PFSK-1 (cell line): ENCODE results near the gene CDCP1.

Source experiments
- FOXP2 ChIP-seq: optimal IDR thresholded peaks from 2 replicates; pipeline ENCODE3; 2011; ENCODE audit warnings: borderline replicate concordance, control low read depth, inconsistent platforms; ENCODE audit not compliant: insufficient read depth; ENCODE audit errors: extremely low read length, extremely low read depth
- POLR2AphosphoS5 ChIP-seq: IDR thresholded peaks from 2 replicates; pipeline ENCODE4 v1.6.1; 2012; ENCODE audit warnings: low read depth, mild to moderate bottlenecking, control low read depth, low read length, moderate library complexity
- REST ChIP-seq, 2 experiments: IDR thresholded peaks; 2 replicates each; pipeline versions ENCODE4 v1.6.1 to v1.8.0; 2011 to 2012; ENCODE audit warnings: low read depth in 2 of 2, low read length in 2 of 2, control low read depth in 1 of 2, inconsistent platforms in 1 of 2, mild to moderate bottlenecking in 1 of 2, moderate library complexity in 1 of 2; ENCODE audit not compliant: insufficient read depth in 1 of 2
- SIN3A ChIP-seq: IDR thresholded peaks from 2 replicates; pipeline ENCODE4 v1.6.1; 2012; ENCODE audit warnings: mild to moderate bottlenecking, low read length, moderate library complexity, borderline replicate concordance; ENCODE audit not compliant: insufficient read depth
- TAF1 ChIP-seq: IDR thresholded peaks from 2 replicates; pipeline ENCODE4 v1.6.1; 2012; ENCODE audit warnings: low read length, control low read depth, borderline replicate concordance; ENCODE audit not compliant: insufficient read depth

CDCP1 gene

GRCh38 chr3:45118615-45119071 lies 27.5 kb downstream of the CDCP1 start:
- TF ChIP-seq REST (IDR thresholded peaks at IDR 0.05; ENCODE audit: insufficient read depth in 1 of 2, low read depth in 2 of 2, low read length in 2 of 2) (no peak), SIN3A (no peak), POLR2AphosphoS5 (no peak), FOXP2 (no peak), TAF1 (no peak)

- TF ChIP-seq TAF1 (no peak), SIN3A (no peak), REST (IDR thresholded peaks at IDR 0.05; ENCODE audit: insufficient read depth in 1 of 2, low read depth in 2 of 2, low read length in 2 of 2) (no peak), FOXP2 (no peak), POLR2AphosphoS5 (no peak)
Measured at GRCh38 chr3:45116350-45116749, 29.8 kb downstream of the CDCP1 start.

GRCh38 chr3:45113625-45114050 lies 32.5 kb downstream of the CDCP1 start:
- TF ChIP-seq REST (IDR thresholded peaks at IDR 0.05; ENCODE audit: insufficient read depth in 1 of 2, low read depth in 2 of 2, low read length in 2 of 2) (no peak), POLR2AphosphoS5 (no peak), FOXP2 (no peak), SIN3A (no peak), TAF1 (no peak)

GRCh38 chr3:45112939-45113338 lies 33.2 kb downstream of the CDCP1 start:
- TF ChIP-seq SIN3A (no peak), TAF1 (no peak)

- TF ChIP-seq POLR2AphosphoS5 = no peak
- TF ChIP-seq TAF1 = no peak
- TF ChIP-seq SIN3A = no peak
- TF ChIP-seq FOXP2 = no peak
- no peak for TF ChIP-seq REST (IDR thresholded peaks at IDR 0.05; ENCODE audit: insufficient read depth in 1 of 2, low read depth in 2 of 2, low read length in 2 of 2)
Measured at GRCh38 chr3:45110509-45110833, 35.7 kb downstream of the CDCP1 start.
